ENCODE measurements around the gene ANKHD1. TPM values are rescaled to one million over a fixed set of nuclear protein-coding genes. Genes with fewer than 3 reads are reported as not detected.

The ANKHD1 gene
- total RNA-seq, 1 donor from 2014 or later = 77.1 TPM

GRCh38 chr5:140393738-140394137 is 7.9 kb upstream of the ANKHD1 start:
- no peak for DNase-seq (ENCODE audit: low read depth)
- no peaks in the 10 kb centered on the region for H3K36me3 ChIP-seq (ENCODE audit: control insufficient read depth, insufficient read depth, low read length)
- H3K27me3 ChIP-seq (ENCODE audit: control insufficient read depth, insufficient read depth, low read length) = no peaks in the 10 kb centered on the region
- FAIRE-seq = no peak
- H3K4me3 ChIP-seq (ENCODE audit: low read depth, low read length) = no peak overlapping the region
- TF ChIP-seq CTCF (IDR thresholded peaks at IDR 0.05; ENCODE audit: insufficient read depth, low read length, severe bottlenecking) = no peak

- Histone ChIP-seq H3K36me3 (ENCODE audit: control insufficient read depth, insufficient read depth, low read length) (no peaks in the 10 kb centered on the region), H3K4me3 (ENCODE audit: low read depth, low read length) (no peak overlapping the region), H3K27me3 (ENCODE audit: control insufficient read depth, insufficient read depth, low read length) (no peaks in the 10 kb centered on the region)
- no peak for TF ChIP-seq CTCF (IDR thresholded peaks at IDR 0.05; ENCODE audit: insufficient read depth, low read length, severe bottlenecking)
- DNase-seq (ENCODE audit: low read depth) (peak; percentile 90), FAIRE-seq (no peak)
Measured at GRCh38 chr5:140398379-140398811, 3.2 kb upstream of the ANKHD1 start.

GRCh38 chr5:140399979-140400729 is 1.5 kb upstream of the ANKHD1 start:
- FAIRE-seq (no peak), DNase-seq (ENCODE audit: low read depth) (no peak)
- peak overlapping the region; percentile 73 for H3K4me3 ChIP-seq (ENCODE audit: low read depth, low read length)
- TF ChIP-seq CTCF (IDR thresholded peaks at IDR 0.05; ENCODE audit: insufficient read depth, low read length, severe bottlenecking) = no peak
- H3K27me3 ChIP-seq (ENCODE audit: control insufficient read depth, insufficient read depth, low read length) = no peaks in the 10 kb centered on the region
- peaks cover 1% of the 10 kb centered on the region for H3K36me3 ChIP-seq (ENCODE audit: control insufficient read depth, insufficient read depth, low read length)

GRCh38 chr5:140400730-140401361 is 787 bp upstream of the ANKHD1 start:
- H3K4me3 ChIP-seq (ENCODE audit: low read depth, low read length) = peak overlapping the region; percentile 73
- H3K27me3 ChIP-seq (ENCODE audit: control insufficient read depth, insufficient read depth, low read length) = no peaks in the 10 kb centered on the region
- peaks cover 1% of the 10 kb centered on the region for H3K36me3 ChIP-seq (ENCODE audit: control insufficient read depth, insufficient read depth, low read length)
- DNase-seq (ENCODE audit: low read depth) (peak; percentile 97), FAIRE-seq (no peak)
- TF ChIP-seq CTCF (IDR thresholded peaks at IDR 0.05; ENCODE audit: insufficient read depth, low read length, severe bottlenecking) = no peak

- DNase-seq (ENCODE audit: low read depth) = peak; percentile 52
- Histone ChIP-seq H3K4me3 (ENCODE audit: low read depth, low read length) (peak overlapping the region; percentile 99), H3K36me3 (ENCODE audit: control insufficient read depth, insufficient read depth, low read length) (peaks cover 1% of the 10 kb centered on the region), H3K27me3 (ENCODE audit: control insufficient read depth, insufficient read depth, low read length) (no peaks in the 10 kb centered on the region)
- TF ChIP-seq CTCF (IDR thresholded peaks at IDR 0.05; ENCODE audit: insufficient read depth, low read length, severe bottlenecking) = no peak
- FAIRE-seq = no peak
Measured at GRCh38 chr5:140402258-140403074, 833 bp downstream of the ANKHD1 start.
